ENCODE data around the gene SEMA4D. TPM values are rescaled to one million over a fixed set of nuclear protein-coding genes. Genes with fewer than 3 reads are reported as not detected.
A peak's percentile ranks its signal among the peaks of the same experiment; 100 is the strongest.

SEMA4D gene
- total and polyA plus RNA-seq, 2 of the 13 experiments (the other 11 are each of a cell fraction or from before 2014, with no cell fraction given): 0.13 to 0.16 TPM

DNA sequence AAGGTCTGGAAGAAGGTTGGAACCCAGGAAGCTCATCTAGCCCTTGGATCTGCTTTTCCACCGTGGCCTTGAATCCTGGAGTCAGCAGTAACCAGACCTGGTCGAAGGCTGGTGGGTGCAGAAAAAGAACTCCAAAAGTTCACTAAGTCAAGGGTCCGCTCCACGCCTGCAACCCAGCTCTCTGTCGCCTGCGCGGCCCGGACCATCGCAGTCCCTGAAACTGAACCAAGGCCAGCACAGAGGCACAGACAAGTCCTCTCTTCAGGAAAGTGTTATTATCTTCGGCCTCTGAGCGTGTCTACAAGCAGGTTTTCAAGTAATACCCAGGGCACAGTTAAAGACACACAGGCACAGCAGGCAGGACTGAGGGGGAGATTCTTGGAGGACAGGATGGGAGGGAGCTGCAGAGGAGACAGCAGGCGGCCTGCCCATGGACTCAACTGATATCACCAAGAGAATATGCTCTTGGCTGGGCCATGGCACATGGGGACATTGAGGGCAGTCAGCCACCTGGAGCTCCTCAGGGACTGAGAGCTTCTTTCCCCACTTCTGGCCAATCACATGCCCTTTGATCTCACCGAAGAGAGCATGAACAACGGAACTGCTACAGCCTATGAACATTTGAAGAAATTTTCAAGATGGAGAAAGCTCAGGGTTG, 45.8 kb upstream of the SEMA4D start:
- Histone ChIP-seq H3K9me3 (ENCODE audit: low read length) (peaks cover 7% of the 10 kb centered on the region; the same call in 1 of the 2 replicates), H4K20me1 (ENCODE audit: insufficient read depth, low read length) (no peaks in the 10 kb centered on the region), H3K27me3 (ENCODE audit: control insufficient read depth in 1 of 2, insufficient read depth in 2 of 2, low read length in 2 of 2) (peaks cover 3 to 16% of the 10 kb centered on the region in 2 experiments; a peak in 2 of 5 replicates), H2AFZ (ENCODE audit: low read length) (no peak overlapping the region), H3K27ac (ENCODE audit: extremely low read length, insufficient read depth, low read length) (no peak overlapping the region), H3K9ac (ENCODE audit: insufficient read depth, low read depth, low read length) (no peak overlapping the region), H3K36me3 (replicated peaks in 1 of 2; ENCODE audit: control insufficient read depth in 1 of 2, insufficient read depth in 2 of 2, low read length in 2 of 2) (no peaks in the 10 kb centered on the region), H3K4me1 (ENCODE audit: insufficient read depth, low read length) (peaks cover 21% of the 10 kb centered on the region), H3K79me2 (ENCODE audit: insufficient read depth, low read length) (no peaks in the 10 kb centered on the region), H3K4me3 (replicated peaks in 1 of 3; ENCODE audit: insufficient read depth in 1 of 3, low read depth in 2 of 3, low read length in 3 of 3) (no peak overlapping the region), H3K4me2 (ENCODE audit: low read depth, low read length) (0 out of 2 replicates have a peak overlapping the region, but pooled peaks have one; percentile 12)
- no peak for TF ChIP-seq CENPT (CRISPR knock-in tag; IDR thresholded peaks at IDR 0.05; ENCODE audit: low read depth)
- peak; percentile 18; the same call in 1 of the 2 replicates for TF ChIP-seq TCF7 (IDR thresholded peaks at IDR 0.05; ENCODE audit: low read depth)
- 48% methylated on average over 13 of the region's 14 CpGs for WGBS (ENCODE audit: low lambda C conversion rate)
- DNase-seq (ENCODE audit: low spot score) (no peak), FAIRE-seq (no peak), ATAC-seq (no peak)
- intact Hi-C loops (cut with micrococcal nuclease; ENCODE audit: unreplicated experiment): no loop called here
- ChIA-PET CTCF (ENCODE audit: low intra/inter-chr PET ratio, low total read pairs) (no interaction called here), POLR2A (interaction anchor here (1.2 kb wide), 1 partner anchor 225 kb away, joined by 3 read pairs; the partner anchor contains the start of gene SECISBP2)
- no TSS peak for BruUV-seq (replicated peaks)
- in situ Hi-C loops (cut with HindIII; ENCODE audit: extremely low pct_ligation_motif_present, low pct_unique_long_range_greater_than_20kb): no loop called here

DNA sequence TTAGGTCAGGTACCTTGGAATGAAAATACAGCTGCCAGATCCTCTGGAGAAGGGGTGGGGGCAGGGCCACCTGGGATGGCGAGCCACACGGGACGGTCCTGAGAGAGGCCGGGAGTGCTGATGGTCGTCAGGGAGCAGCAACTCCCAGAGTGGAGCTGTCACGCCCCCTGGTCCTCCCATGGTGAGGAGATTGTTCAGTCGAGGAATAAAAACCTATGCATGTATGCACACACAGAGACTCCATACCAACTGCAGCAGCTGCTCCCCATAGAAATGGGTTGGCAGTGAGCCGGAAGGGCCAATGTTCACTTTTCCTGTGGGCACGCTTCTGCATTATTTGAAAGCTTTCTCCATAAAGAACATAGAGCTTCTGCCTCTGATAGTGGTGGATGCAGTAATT, 45.2 kb upstream of the SEMA4D start:
- Histone ChIP-seq H3K4me1 (ENCODE audit: insufficient read depth, low read length) (peaks cover 15% of the 10 kb centered on the region), H2AFZ (ENCODE audit: low read length) (no peak overlapping the region), H4K20me1 (ENCODE audit: insufficient read depth, low read length) (no peaks in the 10 kb centered on the region), H3K79me2 (ENCODE audit: insufficient read depth, low read length) (no peaks in the 10 kb centered on the region), H3K4me3 (replicated peaks in 1 of 3; ENCODE audit: insufficient read depth in 1 of 3, low read depth in 2 of 3, low read length in 3 of 3) (no peak overlapping the region), H3K36me3 (replicated peaks in 1 of 2; ENCODE audit: control insufficient read depth in 1 of 2, insufficient read depth in 2 of 2, low read length in 2 of 2) (no peaks in the 10 kb centered on the region), H3K27me3 (ENCODE audit: control insufficient read depth in 1 of 2, insufficient read depth in 2 of 2, low read length in 2 of 2) (peaks cover 3 to 16% of the 10 kb centered on the region in 2 experiments; a peak in 2 of 5 replicates), H3K9ac (ENCODE audit: insufficient read depth, low read depth, low read length) (no peak overlapping the region), H3K27ac (ENCODE audit: extremely low read length, insufficient read depth, low read length) (no peak overlapping the region), H3K9me3 (ENCODE audit: low read length) (peaks cover 7% of the 10 kb centered on the region; the same call in 1 of the 2 replicates), H3K4me2 (ENCODE audit: low read depth, low read length) (no peak overlapping the region)
- FAIRE-seq (no peak), ATAC-seq (no peak), DNase-seq (ENCODE audit: low spot score) (no peak)
- in situ Hi-C loops (cut with HindIII; ENCODE audit: extremely low pct_ligation_motif_present, low pct_unique_long_range_greater_than_20kb): no loop called here
- CTCF ChIA-PET (ENCODE audit: low intra/inter-chr PET ratio, low total read pairs): no interaction called here
- no TSS peak for BruUV-seq (replicated peaks)
- POLR2A ChIA-PET: interaction anchor here (1.2 kb wide), 1 partner anchor 224 kb away, joined by 3 read pairs; the partner anchor contains the start of gene SECISBP2
- intact Hi-C loops (cut with micrococcal nuclease; ENCODE audit: unreplicated experiment): no loop called here
- 79% methylated on average over 2 of the region's 9 CpGs for WGBS (ENCODE audit: low lambda C conversion rate)
- TF ChIP-seq REPIN1 (CRISPR knock-in tag; IDR thresholded peaks at IDR 0.05; ENCODE audit: borderline replicate concordance, low read depth) (no peak), ZNF430 (CRISPR knock-in tag; IDR thresholded peaks at IDR 0.05) (no peak), TGIF2 (CRISPR knock-in tag; IDR thresholded peaks at IDR 0.05) (no peak), RORA (CRISPR knock-in tag; IDR thresholded peaks at IDR 0.05) (no peak), KLF9 (CRISPR knock-in tag; IDR thresholded peaks at IDR 0.05; ENCODE audit: low read depth) (no peak), BRD4 (CRISPR knock-in tag; IDR thresholded peaks at IDR 0.05) (no peak), ZMYM4 (CRISPR knock-in tag; IDR thresholded peaks at IDR 0.05) (no peak), ZSCAN9 (CRISPR knock-in tag; IDR thresholded peaks at IDR 0.05; ENCODE audit: borderline replicate concordance) (no peak), SOX13 (IDR thresholded peaks at IDR 0.05) (no peak), SOX13 (CRISPR knock-in tag; conservative IDR thresholded peaks at IDR 0.05 in 1 of 2, IDR thresholded peaks at IDR 0.05 in 1 of 2) (no peak), ZNF775 (CRISPR knock-in tag; IDR thresholded peaks at IDR 0.05; ENCODE audit: borderline replicate concordance) (no peak)
- TF ChIP-seq, protein P1, sequence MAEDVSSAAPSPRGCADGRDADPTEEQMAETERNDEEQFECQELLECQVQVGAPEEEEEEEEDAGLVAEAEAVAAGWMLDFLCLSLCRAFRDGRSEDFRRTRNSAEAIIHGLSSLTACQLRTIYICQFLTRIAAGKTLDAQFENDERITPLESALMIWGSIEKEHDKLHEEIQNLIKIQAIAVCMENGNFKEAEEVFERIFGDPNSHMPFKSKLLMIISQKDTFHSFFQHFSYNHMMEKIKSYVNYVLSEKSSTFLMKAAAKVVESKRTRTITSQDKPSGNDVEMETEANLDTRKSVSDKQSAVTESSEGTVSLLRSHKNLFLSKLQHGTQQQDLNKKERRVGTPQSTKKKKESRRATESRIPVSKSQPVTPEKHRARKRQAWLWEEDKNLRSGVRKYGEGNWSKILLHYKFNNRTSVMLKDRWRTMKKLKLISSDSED (CRISPR knock-in tag; IDR thresholded peaks at IDR 0.05): no peak
